HG03558 (cell line): Measurements from ENCODE around the gene PKNOX2.

Experiments
- ATAC-seq: cut with Tn5 transposase; IDR thresholded peaks from one replicate; pipeline ENCODE4 v1.9.1; 2021; ENCODE audit warnings: moderate number of reproducible peaks; ENCODE audit not compliant: unreplicated experiment; ENCODE audit errors: extremely low read depth

The PKNOX2 gene

GRCh38 chr11:125449565-125449964 lies 285.0 kb downstream of the PKNOX2 start:
- no peak for ATAC-seq

GRCh38 chr11:125451400-125452124 lies 287.0 kb downstream of the PKNOX2 start:
- no peak for ATAC-seq

GRCh38 chr11:125452125-125452470 lies 287.5 kb downstream of the PKNOX2 start:
- ATAC-seq = no peak

- ATAC-seq = no peak
These were observed 289.5 kb downstream of the PKNOX2 start for GRCh38 chr11:125454047-125454446.

GRCh38 chr11:125455851-125456250 lies 291.3 kb downstream of the PKNOX2 start:
- ATAC-seq = no peak

GRCh38 chr11:125457814-125458343 lies 293.3 kb downstream of the PKNOX2 start:
- ATAC-seq = no peak

GRCh38 chr11:125460275-125460674 lies 295.7 kb downstream of the PKNOX2 start:
- no peak for ATAC-seq

- no peak for ATAC-seq
These were observed 299.2 kb downstream of the PKNOX2 start for GRCh38 chr11:125463590-125464269.

- no peak for ATAC-seq
These were observed 299.7 kb downstream of the PKNOX2 start for GRCh38 chr11:125464270-125464662.

- no peak for ATAC-seq
These were observed 300.1 kb downstream of the PKNOX2 start for GRCh38 chr11:125464666-125465065.

GRCh38 chr11:125465255-125465654 lies 300.7 kb downstream of the PKNOX2 start:
- no peak for ATAC-seq

- ATAC-seq = no peak
These were observed 301.1 kb downstream of the PKNOX2 start for GRCh38 chr11:125465701-125466100.

GRCh38 chr11:125468025-125468424 lies 303.5 kb downstream of the PKNOX2 start:
- ATAC-seq = no peak

- no peak for ATAC-seq
These were observed 304.3 kb downstream of the PKNOX2 start for GRCh38 chr11:125468852-125469251.

GRCh38 chr11:125470355-125470754 lies 305.8 kb downstream of the PKNOX2 start:
- no peak for ATAC-seq

- ATAC-seq = no peak
These were observed 312.2 kb downstream of the PKNOX2 start for GRCh38 chr11:125476721-125477120.

- ATAC-seq = no peak
These were observed 314.6 kb downstream of the PKNOX2 start for GRCh38 chr11:125479137-125479536.

GRCh38 chr11:125481531-125481930 lies 317.0 kb downstream of the PKNOX2 start:
- ATAC-seq = no peak
